HT1080 (cell line): ENCODE data around the gene KLF13. TPM values are rescaled to one million over a fixed set of nuclear protein-coding genes. Genes with fewer than 3 reads are reported as not detected.

Experiments used
- DNase-seq: peaks from one replicate; pipeline ENCODE4 v3.0.0-alpha.2; 2015; ENCODE audit warnings: low read depth
- total RNA-seq: library from RNA; depleted of rRNA; stranded (reverse); fragments of >200 nt; shearing (Covaris generic); gene quantifications from 2 replicates; pipeline ENCODE4 v1.2.3, GENCODE V29; 2014

The KLF13 gene
- total RNA-seq, 1 experiment from 2014 or later = 10.5 TPM

DNA sequence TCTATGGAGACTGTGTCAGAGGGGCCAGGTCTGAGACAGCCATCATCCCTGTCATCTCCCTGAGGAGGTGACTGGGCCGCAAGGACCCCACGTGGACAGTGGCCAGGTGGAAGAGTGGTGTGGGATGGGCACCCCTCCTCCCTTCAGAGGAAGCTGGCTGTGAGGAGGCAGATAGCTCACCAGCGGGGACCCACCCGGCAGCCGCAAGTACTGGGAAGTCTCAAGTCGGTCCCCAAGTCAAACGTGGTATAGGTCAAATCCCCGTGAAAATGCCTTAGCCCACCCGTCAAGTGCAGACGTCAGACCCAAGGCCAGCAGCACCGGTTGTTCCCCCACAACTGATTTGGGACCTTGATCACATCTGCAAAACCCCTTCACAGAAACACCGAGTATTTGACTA lies 12.3 kb upstream of the KLF13 start:
- DNase-seq = no peak

DNA sequence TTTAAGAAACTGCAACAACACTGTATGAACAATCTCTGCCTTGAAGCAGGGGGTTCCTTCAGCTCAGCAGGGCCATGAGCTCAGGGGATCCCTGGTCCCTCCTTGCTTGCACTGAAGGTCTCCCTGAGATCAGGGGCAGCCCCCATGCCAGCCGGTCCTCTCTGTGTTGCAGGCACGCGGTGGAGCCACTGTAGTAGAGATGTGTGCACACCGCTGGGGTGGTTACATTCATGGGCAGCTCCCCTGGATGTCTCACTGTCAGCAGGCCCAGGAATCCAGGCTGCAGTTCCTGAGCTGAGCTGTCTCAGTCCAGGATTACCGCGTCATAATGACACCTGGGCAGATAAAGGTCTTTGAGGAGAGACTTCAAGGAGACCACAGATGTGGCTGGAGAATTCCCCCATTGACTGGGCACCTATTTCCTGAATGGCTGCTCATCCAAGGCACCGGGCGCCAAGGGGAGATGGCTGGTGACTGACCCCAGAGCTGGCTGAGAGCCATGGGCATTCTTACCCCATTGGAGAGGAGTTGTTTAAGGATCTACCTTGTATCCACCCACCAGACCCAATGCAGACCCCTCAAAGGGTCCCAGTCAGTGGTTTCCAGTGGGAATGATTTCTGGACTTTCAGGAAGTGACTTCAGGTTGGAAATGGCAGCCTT lies 10.4 kb upstream of the KLF13 start:
- DNase-seq = no peak

DNA sequence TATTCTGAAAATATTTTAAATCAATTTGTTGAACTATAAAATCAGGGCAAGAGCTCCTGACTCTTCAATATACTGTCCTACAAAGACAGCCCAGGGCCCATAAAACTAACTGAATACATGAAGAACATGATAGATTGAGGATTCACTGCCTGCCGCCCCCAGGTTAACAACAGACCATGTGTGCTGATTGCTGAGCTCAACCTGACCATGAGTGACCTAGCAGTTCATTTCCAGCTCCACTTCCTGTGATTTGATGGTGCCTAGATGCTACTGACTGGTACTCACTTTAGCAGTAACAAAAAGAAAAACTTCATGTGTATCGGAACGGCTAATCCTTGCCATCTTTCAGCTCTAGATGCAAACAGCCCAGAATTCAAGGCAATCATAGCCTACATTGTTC lies 9.6 kb upstream of the KLF13 start:
- DNase-seq = no peak

DNA sequence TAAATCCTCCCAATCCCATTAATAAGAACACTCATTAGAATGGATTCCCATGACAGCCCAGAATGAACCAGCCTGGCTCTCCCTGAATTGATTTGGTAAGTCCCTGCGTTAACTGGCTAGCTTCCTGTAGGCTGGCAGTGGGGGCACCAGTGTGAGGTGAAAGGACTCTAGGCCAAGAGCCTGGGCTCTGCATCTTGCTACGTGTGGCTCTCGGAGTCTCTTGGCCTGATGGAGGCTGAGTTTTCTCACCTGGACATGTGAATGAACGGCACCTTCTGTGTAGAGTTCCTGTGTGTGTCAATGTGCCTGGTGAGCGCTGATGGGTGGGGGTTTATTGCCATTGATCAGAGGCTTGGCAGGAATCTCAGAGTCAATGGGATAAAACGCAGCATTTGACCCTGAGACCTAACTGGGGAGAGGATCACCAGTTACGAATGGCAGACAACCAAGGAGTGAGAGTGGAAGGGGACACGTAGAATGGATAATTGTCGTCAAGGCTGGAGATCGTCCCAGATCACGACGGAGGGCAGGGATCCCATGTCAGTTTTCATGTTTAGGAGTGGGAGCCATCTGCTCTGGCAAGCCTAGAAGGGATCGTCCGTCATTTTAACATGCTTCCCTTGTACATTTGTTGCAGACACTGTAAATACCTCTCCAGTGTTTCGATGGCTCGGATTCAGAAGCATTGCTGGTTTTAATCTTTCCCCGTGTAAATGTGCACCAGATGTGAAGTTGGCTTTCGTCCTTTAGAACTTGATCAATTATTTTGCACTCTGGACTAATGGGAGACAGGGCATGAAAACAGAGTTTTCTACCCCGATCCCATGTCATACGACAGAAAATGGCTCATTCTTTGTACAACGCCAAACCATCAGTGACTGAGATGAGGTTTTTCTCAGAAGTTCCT lies 9.0 kb upstream of the KLF13 start:
- DNase-seq = no peak

DNA sequence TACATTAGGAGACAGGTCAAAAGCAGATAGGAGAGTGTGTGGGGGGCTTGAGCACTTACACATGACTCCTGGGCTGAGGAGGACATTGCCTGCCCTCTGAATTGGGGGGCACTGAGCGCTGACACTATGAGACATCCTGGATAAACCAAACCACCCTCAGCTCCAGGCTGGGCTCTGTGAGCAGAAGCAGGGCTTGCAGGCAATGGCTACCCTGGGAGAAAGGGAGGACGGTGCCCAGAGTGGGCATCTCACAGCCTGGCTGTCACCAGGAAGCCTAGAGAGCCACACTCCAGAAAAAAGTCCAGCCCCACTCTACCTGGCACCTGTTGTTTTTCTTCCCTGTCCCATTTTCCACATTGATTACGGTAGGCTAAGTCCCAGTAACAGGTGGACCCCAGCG lies 8.2 kb upstream of the KLF13 start:
- no peak for DNase-seq

DNA sequence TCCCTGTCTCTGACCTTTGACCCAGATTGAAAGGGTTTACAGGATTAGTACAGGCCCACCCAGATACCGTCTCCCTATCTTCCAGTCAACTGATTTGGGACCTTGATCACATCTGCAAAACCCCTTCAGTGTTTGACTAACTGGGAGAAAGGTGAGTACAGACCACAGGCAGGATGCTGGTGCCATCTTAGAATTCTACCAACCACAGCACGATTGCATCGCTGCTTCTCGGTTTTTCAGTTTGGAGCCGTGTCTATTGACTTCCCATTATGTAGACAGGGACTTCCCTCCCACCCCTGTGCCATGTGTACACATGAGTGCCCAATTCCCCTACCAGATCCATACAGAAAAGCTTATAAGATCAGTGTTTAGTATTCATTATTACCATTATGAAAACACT lies 6.6 kb upstream of the KLF13 start:
- DNase-seq = no peak

DNA sequence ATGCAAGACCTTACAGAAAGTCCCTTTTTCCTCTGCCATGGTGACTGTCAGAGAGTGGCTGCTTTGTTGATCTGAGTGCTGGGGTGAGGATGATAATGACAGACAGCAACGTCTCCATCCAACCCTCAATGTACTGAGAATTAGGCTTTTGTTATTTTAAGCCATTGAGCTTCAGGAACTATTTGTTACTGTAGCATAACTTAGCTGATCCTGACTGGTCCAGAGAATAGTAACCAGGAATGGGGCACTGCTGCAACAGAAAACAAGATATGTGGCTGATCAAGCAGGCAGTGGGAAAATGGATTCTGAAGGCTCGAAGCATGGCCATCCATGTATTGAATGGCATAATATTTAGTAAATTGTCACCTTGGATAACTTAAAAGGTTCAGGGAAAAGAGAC lies 5.2 kb upstream of the KLF13 start:
- no peak for DNase-seq

DNA sequence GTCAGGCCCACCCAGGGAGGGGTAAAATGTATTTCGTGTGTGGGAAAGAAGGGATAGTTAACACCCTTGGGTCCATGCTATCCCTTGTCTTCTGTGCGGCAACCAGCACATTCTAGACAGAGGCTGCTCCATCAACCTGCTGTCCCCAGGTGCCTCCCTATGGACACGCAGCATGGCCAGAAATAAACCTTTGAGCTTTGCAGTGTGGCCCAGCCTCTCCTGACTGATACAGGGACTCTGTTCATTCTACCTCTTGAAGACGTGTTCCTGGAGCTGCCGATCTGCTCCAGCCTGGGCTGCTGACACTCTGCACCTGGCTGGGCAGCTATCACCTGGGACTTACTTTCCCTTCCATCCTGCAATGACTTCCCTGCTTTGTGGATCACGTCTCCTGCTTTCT lies 4.1 kb upstream of the KLF13 start:
- no peak for DNase-seq

DNA sequence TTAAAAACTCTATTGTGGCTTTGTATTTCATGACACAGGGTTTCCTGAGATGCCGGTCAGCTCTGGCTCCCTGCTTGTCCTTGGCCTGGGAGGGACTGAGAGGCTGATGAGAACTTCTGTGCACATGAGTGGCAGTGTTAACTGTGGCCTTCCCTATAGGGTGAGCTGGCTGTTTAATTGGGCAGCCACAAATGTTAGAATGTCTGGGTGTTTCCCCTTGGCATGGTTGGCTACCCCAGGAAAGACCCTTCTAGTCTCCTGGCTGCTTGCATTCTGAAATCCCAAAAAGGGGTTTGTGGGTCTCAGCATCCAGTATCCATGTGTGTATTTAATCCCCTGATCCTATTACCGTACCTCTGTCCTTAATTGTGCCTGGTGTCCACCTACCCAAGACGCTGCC lies 3.0 kb upstream of the KLF13 start:
- DNase-seq = no peak

DNA sequence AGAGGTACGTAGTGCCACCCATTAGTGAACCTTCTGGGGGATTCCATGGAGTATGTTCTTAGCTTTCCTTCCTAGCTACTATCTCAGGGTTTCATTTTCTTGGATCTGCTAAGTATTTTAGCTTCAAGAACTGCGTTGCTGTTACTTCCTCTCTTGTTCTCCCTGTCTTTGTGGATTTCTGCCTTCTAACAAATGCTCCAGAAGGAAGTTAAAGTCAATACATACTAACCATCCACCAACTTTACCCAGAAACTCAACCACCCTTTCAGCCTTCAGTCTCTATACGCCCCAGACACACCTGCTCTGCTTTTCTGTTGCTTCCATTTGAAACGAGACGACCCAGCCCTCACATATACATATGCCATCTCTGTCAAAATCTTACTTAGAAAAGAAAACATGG lies 2.4 kb upstream of the KLF13 start:
- no peak for DNase-seq

DNA sequence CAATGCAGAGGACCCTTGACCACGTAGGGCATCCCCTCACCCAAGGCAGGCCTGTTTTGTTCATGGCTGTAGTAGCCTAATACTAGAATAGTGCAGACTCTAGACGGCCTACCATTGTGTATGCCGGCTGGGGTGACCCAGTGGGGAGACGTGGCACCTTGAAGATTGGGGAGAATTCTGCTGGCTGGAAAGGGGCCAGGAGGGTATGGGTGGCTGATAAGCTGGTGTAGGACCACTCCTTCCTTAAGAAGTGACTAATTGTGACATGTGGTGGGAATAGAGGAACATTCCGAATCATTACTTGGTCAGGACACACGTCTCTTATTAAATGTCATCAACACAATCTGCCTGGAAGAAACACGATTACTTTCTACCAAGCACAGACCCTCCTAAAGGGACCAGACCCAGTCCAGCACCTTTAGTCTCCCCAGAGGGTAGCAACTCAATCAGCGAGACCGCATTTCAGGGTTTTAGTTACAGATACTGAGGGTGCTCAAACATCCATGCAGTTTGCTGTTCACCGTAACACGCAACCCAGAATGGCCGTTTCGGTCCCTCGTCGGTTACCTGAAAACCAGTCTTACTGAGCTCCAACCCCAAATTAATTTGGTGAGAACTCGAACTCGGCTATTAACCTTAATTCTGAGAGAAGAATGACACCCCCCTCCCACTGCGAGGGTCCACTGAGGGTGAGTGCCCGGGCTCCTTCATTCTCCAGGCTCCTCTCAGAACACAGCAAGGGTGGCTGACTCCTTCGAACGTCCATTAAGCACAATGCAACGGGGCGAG lies 1.6 kb upstream of the KLF13 start:
- no peak for DNase-seq

DNA sequence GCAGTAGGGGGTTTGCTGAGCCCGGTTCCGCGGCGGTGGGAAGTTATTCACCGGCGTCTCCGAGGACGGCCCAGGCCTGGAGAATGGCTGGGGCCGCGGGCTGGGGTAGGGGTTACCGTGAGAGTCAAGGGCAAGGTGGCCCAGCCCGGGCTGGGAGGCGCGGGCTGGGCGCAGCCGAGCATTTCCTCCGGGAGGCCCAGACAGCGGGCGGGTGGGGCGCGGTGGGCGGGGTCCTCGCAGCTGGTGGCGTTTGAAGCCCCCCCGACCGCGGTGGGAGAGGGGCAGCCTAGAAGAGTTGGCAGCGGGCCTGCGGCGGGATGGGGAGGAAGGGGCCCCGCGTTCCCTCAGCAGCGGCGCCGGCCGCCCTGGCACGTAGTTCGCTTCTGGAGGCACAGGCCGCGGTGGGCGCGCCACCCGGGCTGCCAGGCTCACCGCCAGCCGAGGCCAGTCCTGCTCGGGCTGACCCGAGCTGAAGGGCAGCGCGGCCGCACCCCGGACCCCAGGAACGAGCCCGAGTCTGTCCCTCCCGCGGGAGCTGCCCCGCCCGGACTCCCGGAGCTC lies 960 bp upstream of the KLF13 start:
- DNase-seq = peak; percentile 9

DNA sequence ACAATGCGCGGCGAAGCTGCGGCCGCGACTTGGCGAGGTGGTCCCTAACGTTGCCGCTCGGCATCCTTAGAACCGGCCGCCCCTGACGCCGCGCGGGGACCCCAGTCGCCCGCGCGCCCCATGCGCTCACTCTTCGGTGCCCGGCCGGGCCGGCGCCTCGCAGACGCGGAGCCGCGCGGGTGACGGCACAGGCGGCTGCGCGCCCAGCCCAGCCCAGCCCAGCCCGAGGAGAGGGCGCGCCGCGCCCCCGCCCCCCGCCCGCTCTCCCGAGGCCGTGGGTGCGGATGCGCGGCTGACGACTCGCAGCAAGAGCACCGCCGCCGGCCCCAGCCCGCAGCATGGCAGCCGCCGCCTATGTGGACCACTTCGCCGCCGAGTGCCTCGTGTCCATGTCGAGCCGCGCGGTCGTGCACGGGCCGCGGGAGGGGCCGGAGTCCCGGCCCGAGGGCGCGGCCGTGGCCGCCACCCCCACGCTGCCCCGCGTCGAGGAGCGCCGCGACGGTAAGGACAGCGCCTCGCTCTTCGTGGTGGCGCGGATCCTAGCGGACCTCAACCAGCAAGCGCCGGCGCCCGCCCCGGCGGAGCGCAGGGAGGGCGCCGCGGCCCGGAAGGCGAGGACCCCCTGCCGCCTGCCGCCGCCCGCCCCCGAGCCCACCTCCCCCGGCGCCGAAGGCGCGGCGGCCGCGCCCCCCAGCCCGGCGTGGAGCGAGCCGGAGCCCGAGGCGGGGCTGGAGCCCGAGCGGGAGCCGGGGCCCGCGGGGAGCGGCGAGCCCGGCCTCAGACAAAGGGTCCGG lies 437 bp downstream of the KLF13 start:
- no peak for DNase-seq

DNA sequence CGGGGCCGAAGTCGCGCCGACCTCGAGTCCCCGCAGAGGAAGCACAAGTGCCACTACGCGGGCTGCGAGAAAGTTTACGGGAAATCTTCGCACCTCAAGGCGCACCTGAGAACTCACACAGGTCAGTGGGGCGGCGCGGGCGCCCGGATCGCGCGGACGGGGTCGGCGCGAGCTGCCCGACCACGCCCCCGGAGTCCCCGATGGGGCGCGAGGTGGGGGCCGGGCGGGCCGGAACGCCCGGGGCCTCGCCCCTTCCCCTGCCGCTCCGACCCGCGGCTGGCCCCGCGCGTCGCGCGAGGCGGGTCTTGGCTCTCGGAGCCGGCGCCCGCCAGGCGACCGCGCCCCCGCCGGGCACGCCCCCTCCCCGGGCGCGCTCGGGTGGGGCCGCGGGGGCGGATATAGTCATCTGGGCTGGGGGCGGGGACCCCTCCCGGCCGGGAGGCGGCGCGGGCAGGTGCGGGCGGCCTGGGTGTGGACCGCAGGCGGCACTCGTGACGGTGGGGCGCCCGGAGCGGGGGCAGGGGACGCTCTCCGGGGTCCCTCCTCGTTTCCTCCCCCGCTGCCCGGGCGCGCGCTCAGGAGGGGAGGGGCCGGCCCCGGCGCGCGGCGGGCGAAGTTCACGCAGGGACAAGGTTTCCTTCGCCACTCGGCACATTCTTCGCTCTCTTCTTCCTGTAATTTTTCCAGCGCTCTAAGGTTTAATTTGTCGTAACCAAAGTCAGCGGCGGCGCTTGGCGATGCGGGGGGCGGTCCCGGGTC lies 1.2 kb downstream of the KLF13 start:
- DNase-seq = peak; percentile 38

DNA sequence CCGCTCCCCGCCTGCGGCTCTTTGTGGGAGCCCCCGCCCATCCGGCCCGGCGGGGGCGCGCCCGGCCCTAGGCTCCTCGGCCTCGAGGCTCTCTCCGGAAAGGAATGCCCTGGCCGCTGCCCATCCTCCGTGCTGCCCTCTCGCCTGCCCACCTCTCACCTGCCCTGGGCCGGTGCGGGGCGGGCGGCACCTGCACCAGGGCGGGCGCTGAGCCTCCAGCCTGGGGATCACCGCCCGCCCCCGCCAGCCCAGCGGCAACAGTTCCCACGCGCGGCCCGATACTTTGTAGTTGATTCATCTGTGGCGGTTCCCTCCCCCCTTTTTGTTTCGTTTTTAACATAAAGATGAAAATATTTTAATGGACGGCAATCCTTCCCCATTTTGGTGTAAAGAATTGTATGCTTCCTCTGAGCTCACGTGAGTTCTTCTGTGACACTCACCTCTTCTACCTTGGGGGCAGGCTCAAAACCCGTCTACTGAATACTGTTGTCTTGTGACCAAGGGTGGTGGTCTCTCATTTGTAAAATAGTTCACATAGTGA lies 1.9 kb downstream of the KLF13 start:
- no peak for DNase-seq

DNA sequence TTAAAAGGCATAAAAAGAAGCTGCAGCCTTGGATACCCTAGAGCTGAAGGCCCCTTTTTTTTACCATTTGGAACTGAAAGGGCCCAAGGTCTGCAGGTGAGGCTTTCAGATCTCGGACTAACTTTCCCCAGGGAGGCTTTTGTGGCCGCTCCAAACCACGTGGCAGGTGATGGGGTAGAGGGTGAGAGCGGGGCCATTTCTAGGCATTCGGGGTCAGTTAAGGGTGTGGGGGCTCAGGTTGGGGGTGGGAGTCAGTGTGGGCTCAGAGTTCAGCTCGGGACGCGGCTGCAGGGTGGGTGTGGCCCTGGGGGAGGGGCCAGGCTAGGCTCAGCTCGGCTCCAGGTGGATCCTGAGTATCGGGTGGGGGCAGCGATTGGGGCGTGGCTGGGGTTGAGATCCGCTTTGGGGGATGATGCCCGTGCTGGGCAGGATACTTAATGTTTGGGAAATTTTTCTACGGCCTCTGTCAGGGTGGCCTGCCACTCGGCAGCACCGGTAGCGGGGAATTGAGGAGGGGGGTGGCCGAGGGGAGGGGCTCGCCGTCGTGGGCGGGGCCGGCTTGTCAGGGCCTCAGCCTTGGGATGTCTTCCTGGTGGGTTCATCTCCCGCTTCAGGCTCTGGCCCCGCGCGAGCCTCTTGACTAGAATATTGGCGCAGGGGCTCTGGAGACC lies 2.5 kb downstream of the KLF13 start:
- DNase-seq = no peak

DNA sequence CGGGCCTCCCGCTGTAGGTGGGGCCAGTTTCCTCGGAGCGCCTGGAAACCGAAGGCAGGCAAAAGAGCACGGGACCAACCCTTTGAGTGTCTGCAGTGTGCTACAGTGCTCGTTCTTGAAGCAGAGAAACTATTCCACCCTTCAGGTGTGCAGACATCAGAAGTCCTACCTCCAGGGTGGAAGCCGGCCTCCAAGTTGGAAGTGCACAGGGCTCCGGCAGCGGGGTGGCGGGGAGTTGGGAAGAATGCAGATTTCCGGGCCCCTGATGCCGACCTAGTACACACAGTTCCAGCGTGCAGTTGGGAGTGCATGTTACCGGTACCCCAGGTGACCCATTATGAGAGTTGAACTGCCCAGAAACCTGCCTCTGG lies 3.0 kb downstream of the KLF13 start:
- no peak for DNase-seq

DNA sequence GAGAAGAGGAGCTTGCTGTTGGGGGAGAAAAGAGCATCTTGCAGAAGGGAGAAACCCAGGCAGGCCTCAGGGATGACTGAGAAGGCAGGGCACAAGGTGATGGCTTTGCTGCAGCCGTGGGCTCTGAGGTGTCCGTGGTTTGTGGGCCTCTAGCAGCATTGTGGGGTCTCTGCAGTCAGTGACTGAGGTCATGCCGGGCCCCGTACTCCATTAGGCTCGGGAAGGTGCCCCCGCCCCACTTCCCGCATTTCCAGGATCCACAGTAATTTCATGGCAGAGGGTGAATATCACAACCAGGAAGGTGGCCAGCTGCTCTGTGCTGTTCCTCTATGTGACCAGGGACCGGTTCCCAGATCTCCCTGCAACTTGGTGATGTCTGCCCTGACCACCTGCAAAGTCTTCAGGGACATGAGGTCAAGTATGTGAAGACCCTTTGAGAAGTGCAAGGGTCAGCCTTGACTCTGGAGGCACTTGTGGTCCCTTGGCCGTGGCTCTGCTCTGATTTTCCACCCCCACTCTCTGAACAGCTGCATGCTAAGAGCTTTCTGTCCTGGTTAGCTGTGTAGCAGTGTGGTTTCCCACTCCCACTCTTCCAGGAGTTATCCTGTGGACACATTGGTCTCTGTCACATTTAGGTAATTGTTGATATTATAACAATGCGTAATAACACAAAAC lies 3.6 kb downstream of the KLF13 start:
- DNase-seq = no peak

DNA sequence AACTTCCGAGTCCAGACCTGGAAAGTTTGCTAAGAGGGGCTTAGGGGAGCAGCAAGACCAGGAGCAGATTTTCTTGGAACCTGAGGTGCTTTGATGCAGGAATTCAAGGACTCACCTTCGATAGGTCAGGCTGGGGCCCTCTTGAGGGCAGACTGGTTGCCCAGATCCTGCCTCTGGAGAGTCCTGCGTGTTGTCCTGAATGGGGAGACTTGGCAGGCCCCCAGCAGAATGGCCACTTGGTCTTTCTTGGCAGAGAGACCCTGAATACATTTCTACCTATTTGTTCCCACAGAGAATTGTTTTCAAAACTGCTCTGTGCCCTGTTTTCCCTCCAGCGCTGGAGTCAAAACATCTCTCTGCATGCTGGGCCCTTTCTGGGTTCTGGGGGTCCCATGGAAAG lies 4.2 kb downstream of the KLF13 start:
- DNase-seq = no peak
